Uterus (tissue), 2 donors: ENCODE data around the gene CDKL4.

ENCODE experiments used
- POLR2A ChIP-seq, 2 donors: fragments of 450-650 bp; IDR thresholded peaks; one replicate each; pipeline ENCODE4 v1.6.1; 2016; ENCODE audit warnings: antibody characterized with exemption in 2 of 2, mild to moderate bottlenecking in 1 of 2, moderate library complexity in 1 of 2
- TF ChIP-seq, protein P1 (sequence below), 4 experiments: fragments of 200-600 bp in 2 of 4; fragments of 450-650 bp in 2 of 4; sonication (generic) in 2 of 4; IDR thresholded peaks; one replicate each; pipeline ENCODE4 v1.5.1; 2016 to 2019; ENCODE audit warnings: antibody characterized with exemption in 4 of 4, mild to moderate bottlenecking in 2 of 4, moderate library complexity in 1 of 4

GRCh38 chr2:39188960-39189494 is 54.7 kb downstream of the CDKL4 start:
- TF ChIP-seq, protein P1, sequence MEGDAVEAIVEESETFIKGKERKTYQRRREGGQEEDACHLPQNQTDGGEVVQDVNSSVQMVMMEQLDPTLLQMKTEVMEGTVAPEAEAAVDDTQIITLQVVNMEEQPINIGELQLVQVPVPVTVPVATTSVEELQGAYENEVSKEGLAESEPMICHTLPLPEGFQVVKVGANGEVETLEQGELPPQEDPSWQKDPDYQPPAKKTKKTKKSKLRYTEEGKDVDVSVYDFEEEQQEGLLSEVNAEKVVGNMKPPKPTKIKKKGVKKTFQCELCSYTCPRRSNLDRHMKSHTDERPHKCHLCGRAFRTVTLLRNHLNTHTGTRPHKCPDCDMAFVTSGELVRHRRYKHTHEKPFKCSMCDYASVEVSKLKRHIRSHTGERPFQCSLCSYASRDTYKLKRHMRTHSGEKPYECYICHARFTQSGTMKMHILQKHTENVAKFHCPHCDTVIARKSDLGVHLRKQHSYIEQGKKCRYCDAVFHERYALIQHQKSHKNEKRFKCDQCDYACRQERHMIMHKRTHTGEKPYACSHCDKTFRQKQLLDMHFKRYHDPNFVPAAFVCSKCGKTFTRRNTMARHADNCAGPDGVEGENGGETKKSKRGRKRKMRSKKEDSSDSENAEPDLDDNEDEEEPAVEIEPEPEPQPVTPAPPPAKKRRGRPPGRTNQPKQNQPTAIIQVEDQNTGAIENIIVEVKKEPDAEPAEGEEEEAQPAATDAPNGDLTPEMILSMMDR (IDR thresholded peaks at IDR 0.05) = no peak
- TF ChIP-seq POLR2A (IDR thresholded peaks at IDR 0.05) = no peak
